Measurements from ENCODE around the gene APOL6.

APOL6 gene

DNA sequence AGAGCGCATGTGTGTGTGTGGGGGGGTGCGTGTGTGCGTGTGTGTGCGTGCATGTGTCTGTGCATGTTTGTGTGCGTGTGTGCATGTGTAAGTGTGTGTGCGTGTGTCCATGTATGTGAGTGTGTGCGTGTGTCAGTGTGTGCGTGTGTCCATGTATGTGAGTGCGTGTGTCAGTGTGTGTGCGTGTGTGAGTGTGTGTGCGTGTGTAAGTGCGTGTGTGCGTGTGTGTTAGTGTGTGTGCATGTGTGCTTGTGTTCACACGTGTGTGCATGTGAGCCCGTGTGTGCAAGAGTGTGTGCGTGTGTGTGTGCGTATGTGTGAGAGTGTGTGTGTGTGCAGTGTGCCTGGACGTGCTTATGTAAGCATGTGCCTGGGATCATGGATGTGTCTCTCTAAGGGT, 14.7 kb upstream of the APOL6 start:
- DNase-seq (ENCODE audit: low read depth), result no peak
- H3K4me3 ChIP-seq (ENCODE audit: low read depth, low read length), result no peak overlapping the region
- TF ChIP-seq, protein P1, sequence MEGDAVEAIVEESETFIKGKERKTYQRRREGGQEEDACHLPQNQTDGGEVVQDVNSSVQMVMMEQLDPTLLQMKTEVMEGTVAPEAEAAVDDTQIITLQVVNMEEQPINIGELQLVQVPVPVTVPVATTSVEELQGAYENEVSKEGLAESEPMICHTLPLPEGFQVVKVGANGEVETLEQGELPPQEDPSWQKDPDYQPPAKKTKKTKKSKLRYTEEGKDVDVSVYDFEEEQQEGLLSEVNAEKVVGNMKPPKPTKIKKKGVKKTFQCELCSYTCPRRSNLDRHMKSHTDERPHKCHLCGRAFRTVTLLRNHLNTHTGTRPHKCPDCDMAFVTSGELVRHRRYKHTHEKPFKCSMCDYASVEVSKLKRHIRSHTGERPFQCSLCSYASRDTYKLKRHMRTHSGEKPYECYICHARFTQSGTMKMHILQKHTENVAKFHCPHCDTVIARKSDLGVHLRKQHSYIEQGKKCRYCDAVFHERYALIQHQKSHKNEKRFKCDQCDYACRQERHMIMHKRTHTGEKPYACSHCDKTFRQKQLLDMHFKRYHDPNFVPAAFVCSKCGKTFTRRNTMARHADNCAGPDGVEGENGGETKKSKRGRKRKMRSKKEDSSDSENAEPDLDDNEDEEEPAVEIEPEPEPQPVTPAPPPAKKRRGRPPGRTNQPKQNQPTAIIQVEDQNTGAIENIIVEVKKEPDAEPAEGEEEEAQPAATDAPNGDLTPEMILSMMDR (IDR thresholded peaks at IDR 0.05; ENCODE audit: low read depth, low read length), result no peak
- TF ChIP-seq, protein P2, sequence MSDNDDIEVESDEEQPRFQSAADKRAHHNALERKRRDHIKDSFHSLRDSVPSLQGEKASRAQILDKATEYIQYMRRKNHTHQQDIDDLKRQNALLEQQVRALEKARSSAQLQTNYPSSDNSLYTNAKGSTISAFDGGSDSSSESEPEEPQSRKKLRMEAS (IDR thresholded peaks at IDR 0.05; ENCODE audit: low read depth, low read length), result no peak

DNA sequence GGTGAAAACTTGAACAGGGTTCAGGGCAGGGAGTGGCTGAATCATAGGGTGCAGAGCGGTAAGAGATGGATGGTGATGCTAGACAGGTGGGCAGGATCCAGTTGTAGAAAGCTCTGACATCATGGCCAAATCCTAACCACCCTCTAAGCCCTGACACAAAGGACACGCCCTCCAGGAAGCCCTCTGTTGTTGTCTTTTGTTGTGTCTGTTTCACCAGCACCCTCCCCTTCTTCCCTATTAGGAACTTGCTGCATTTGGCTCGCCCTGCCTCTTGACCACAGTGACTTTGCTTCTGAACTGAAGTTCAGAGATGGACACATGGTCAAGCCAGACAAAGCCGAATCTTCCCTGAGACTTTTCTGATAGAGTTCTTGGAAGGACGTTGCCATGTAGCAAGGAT, 14.2 kb upstream of the APOL6 start:
- TF ChIP-seq MYC (IDR thresholded peaks at IDR 0.05; ENCODE audit: low read depth, low read length), result no peak
- no peak for TF ChIP-seq POLR2A (IDR thresholded peaks at IDR 0.05; ENCODE audit: extremely low read depth, insufficient read length)
- TF ChIP-seq, protein P2 (IDR thresholded peaks at IDR 0.05; ENCODE audit: low read depth, low read length), result no peak
- TF ChIP-seq, protein P1 (IDR thresholded peaks at IDR 0.05; ENCODE audit: low read depth, low read length), result no peak
- no peak overlapping the region for H3K4me3 ChIP-seq (ENCODE audit: low read depth, low read length)
- peak; percentile 40 for DNase-seq (ENCODE audit: low read depth)

DNA sequence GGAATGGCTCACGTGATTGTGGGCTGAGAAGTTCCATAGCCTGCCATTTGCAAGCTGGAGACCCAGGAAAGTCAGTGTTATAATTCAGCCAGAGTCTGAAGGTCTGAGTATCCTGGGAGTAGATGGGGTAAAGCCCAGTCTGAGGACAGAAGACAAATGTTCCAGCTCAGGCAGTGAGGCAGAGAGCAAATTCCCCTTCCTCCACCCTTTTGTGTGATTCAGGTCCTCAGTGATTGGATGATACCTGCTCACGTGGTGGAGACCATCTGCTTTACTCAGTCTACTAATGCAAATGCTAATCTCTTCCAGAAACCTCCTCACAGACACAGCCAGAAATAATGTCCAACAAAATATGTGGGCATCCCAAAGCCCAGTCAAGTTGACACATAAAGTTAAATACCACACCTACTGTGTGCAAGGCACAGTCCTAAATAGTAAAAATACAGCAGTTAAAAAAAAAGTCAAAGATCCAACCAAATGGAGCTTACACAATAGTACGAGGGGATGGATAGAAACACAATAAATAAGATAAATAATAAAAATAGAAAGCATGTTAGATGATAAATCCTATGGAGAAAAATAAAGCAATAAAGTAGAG, 13.2 kb upstream of the APOL6 start:
- no peak overlapping the region for H3K4me3 ChIP-seq (ENCODE audit: low read depth, low read length)
- TF ChIP-seq MYC (IDR thresholded peaks at IDR 0.05; ENCODE audit: low read depth, low read length), result no peak
- TF ChIP-seq, protein P1 (IDR thresholded peaks at IDR 0.05; ENCODE audit: low read depth, low read length), result no peak
- TF ChIP-seq, protein P2 (IDR thresholded peaks at IDR 0.05; ENCODE audit: low read depth, low read length), result no peak
- no peak for TF ChIP-seq POLR2A (IDR thresholded peaks at IDR 0.05; ENCODE audit: extremely low read depth, insufficient read length)
- no peak for DNase-seq (ENCODE audit: low read depth)

DNA sequence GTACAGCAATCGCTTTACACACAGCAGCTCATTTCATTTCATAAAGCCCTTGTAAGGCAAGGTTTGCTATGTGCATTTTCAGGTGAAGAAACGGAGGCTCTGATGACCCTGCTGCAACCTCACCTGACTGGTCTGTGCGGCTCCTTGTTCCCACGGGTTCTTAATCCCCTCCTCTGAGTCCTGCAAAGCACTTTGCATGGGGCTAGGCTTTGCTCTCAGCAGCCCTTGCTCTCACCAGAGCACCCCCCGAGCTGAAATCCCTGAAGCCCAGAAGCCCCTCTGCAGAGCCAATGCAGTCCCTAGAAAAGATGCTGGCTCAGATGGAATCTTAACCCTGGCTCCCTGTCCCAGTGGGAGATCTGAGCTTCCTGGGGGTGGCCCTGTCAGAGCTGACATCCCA, 11.0 kb upstream of the APOL6 start:
- DNase-seq (ENCODE audit: low read depth), result no peak
- H3K4me3 ChIP-seq (ENCODE audit: low read depth, low read length), result no peak overlapping the region
- no peak for TF ChIP-seq MYC (IDR thresholded peaks at IDR 0.05; ENCODE audit: low read depth, low read length)
- TF ChIP-seq, protein P1 (IDR thresholded peaks at IDR 0.05; ENCODE audit: low read depth, low read length), result no peak
- TF ChIP-seq POLR2A (IDR thresholded peaks at IDR 0.05; ENCODE audit: extremely low read depth, insufficient read length), result no peak
- TF ChIP-seq, protein P2 (IDR thresholded peaks at IDR 0.05; ENCODE audit: low read depth, low read length), result no peak

DNA sequence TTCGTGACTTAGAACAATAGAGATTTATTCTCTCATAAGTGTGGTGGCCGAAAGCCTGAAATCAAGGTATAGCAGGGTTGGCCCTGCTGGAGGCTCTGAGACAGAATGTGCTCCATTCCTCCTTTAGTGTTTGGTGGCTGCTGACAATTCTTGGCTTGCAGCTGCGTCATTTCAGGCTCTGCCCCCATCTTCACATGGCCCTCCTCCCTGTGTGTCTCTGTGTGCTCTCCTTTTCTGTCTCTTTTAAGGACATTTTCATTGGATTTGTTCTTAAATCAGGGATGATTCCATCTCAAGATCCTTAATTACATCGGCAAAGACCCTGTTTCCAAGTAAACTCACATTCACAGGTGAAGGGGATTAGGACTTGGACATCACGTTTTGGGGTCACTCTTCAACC, 10.2 kb upstream of the APOL6 start:
- no peak for DNase-seq (ENCODE audit: low read depth)
- H3K4me3 ChIP-seq (ENCODE audit: low read depth, low read length), result no peak overlapping the region
- no peak for TF ChIP-seq POLR2A (IDR thresholded peaks at IDR 0.05; ENCODE audit: extremely low read depth, insufficient read length)
- TF ChIP-seq, protein P2 (IDR thresholded peaks at IDR 0.05; ENCODE audit: low read depth, low read length), result no peak
- TF ChIP-seq, protein P1 (IDR thresholded peaks at IDR 0.05; ENCODE audit: low read depth, low read length), result no peak
- no peak for TF ChIP-seq MYC (IDR thresholded peaks at IDR 0.05; ENCODE audit: low read depth, low read length)

All from NB4 (cell line).